HCT116 (cell line): ENCODE data around the gene PRKN. TPM values are rescaled to one million over a fixed set of nuclear protein-coding genes. Genes with fewer than 3 reads are reported as not detected.

Source experiments
- ATAC-seq: fragments of 200-7000 bp; cut with Tn5 transposase; 2 replicates; pipeline ENCODE4 v1.9.1; 2020; ENCODE audit warnings: mild to moderate bottlenecking, moderate library complexity
- BruUV-seq: library from RNA; stranded (reverse); fragments of 400-500 nt; replicated peaks from 2 replicates; lab custom pipeline; 2021; lab: Mats Ljungman, UMichigan
- CTCF ChIA-PET: fragments of 300-600 bp; sonication (Branson Sonifier 250); formaldehyde crosslinking; loops from one replicate; lab custom pipeline; 2021; ENCODE audit warnings: antibody characterized with exemption; lab: Charles Lee
- POLR2A ChIA-PET: fragments of 300-600, 350-600 bp; sonication (Branson Sonifier 250); formaldehyde crosslinking; loops from one replicate; lab custom pipeline; 2021; ENCODE audit warnings: antibody characterized with exemption; lab: Charles Lee
- RAD21 ChIA-PET, 2 experiments: fragments of 300-600 bp; sonication (Branson Sonifier 250); formaldehyde crosslinking; loops; one replicate each; lab custom pipeline; 2023; ENCODE audit warnings: low total read pairs in 2 of 2; ENCODE audit not compliant: uncharacterized antibody in 2 of 2, unreplicated experiment in 2 of 2, low non-redundant PET in 1 of 2; lab: Charles Lee
- DNase-seq: peaks from one replicate; pipeline ENCODE4 v3.0.0-alpha.2; 2010; ENCODE audit warnings: low read depth, low spot score
- H2AFZ ChIP-seq: fragments of 200-600 bp; shearing (Covaris generic), sonication (generic); 2 replicates; pipeline ENCODE4 v1.6.1; 2017; ENCODE audit warnings: low read depth, mixed run types, mixed read lengths, antibody characterized with exemption, low read length; ENCODE audit not compliant: poor library complexity, severe bottlenecking
- H3K27ac ChIP-seq: 2 replicates; pipeline ENCODE4 v1.5.1; 2012; ENCODE audit warnings: low read depth, low read length
- H3K27me3 ChIP-seq: fragments of 200-600 bp; sonication (generic); 2 replicates; pipeline ENCODE4 v1.6.1; 2016; ENCODE audit warnings: mixed run types, low read length, mixed read lengths; ENCODE audit not compliant: insufficient read depth
- H3K36me3 ChIP-seq, 2 experiments: fragments of 200-500 bp in 1 of 2; fragments of 200-600 bp in 1 of 2; sonication (Bioruptor generic) in 1 of 2; sonication (generic) in 1 of 2; 2 replicates each; pipeline versions ENCODE4 v1.5.1 to v1.6.1; 2014 to 2016; ENCODE audit warnings: low read length in 2 of 2, inconsistent platforms in 1 of 2, mixed read lengths in 1 of 2, mixed run types in 1 of 2; ENCODE audit not compliant: insufficient read depth in 2 of 2, control insufficient read depth in 1 of 2
- H3K4me1 ChIP-seq, 2 experiments: fragments of 200-600 bp in 1 of 2; sonication (generic) in 1 of 2; 2 replicates each; pipeline versions ENCODE4 v1.5.1 to v1.6.1; 2012 to 2017; ENCODE audit warnings: low read length in 2 of 2, inconsistent platforms in 1 of 2, mild to moderate bottlenecking in 1 of 2, mixed read lengths in 1 of 2, mixed run types in 1 of 2, moderate library complexity in 1 of 2; ENCODE audit not compliant: insufficient read depth in 2 of 2, control insufficient read depth in 1 of 2
- H3K4me2 ChIP-seq: fragments of 200-600 bp; sonication (generic); 2 replicates; pipeline ENCODE4 v1.6.1; 2017; ENCODE audit warnings: mixed run types, low read length, mixed read lengths
- H3K4me3 ChIP-seq, 2 experiments: fragments of 200-600 bp in 1 of 2; sonication (generic) in 1 of 2; replicated peaks in 1 of 2; 2 replicates each; pipeline ENCODE4 v1.5.1; 2011 to 2016; ENCODE audit warnings: low read length in 2 of 2, control low read depth in 1 of 2, low read depth in 1 of 2, mild to moderate bottlenecking in 1 of 2, mixed read lengths in 1 of 2, mixed run types in 1 of 2
- H3K79me2 ChIP-seq: fragments of 200-600 bp; sonication (generic); 2 replicates; pipeline ENCODE4 v1.6.1; 2017; ENCODE audit warnings: mild to moderate bottlenecking, mixed run types, low read length, moderate library complexity, mixed read lengths; ENCODE audit not compliant: insufficient read depth
- H3K9ac ChIP-seq: fragments of 200-600 bp; sonication (generic); 2 replicates; pipeline ENCODE4 v1.6.1; 2016; ENCODE audit warnings: low read length, mixed read lengths
- H3K9me2 ChIP-seq: fragments of 200-600 bp; sonication (generic), shearing (Covaris generic); 2 replicates; pipeline ENCODE4 v1.6.1; 2017; ENCODE audit warnings: mixed run types, mild to moderate bottlenecking, moderate library complexity; ENCODE audit not compliant: insufficient read depth
- H3K9me3 ChIP-seq, 2 experiments: fragments of 200-500 bp in 1 of 2; fragments of 200-600 bp in 1 of 2; sonication (Bioruptor generic) in 1 of 2; sonication (generic) in 1 of 2; 2 replicates each; pipeline ENCODE4 v1.6.1; 2014 to 2017; ENCODE audit warnings: low read length in 2 of 2, mixed read lengths in 2 of 2, inconsistent platforms in 1 of 2, low read depth in 1 of 2, mild to moderate bottlenecking in 1 of 2, mixed run types in 1 of 2, moderate library complexity in 1 of 2; ENCODE audit not compliant: control insufficient read depth in 1 of 2, insufficient read depth in 1 of 2
- H4K20me1 ChIP-seq: fragments of 200-600 bp; sonication (generic), shearing (Covaris generic); 2 replicates; pipeline ENCODE4 v1.6.1; 2017; ENCODE audit warnings: mixed run types, mild to moderate bottlenecking, moderate library complexity; ENCODE audit not compliant: insufficient read depth
- CBX3 ChIP-seq: IDR thresholded peaks from 2 replicates; pipeline ENCODE4 v1.6.1; 2012; ENCODE audit warnings: low read depth
- CEBPB ChIP-seq: IDR thresholded peaks from 2 replicates; pipeline ENCODE4 v1.6.1; 2012; ENCODE audit warnings: low read depth
- EZH2 ChIP-seq: fragments of 200-600 bp; sonication (generic); IDR thresholded peaks from 2 replicates; pipeline ENCODE4 v1.6.1; 2017; ENCODE audit warnings: antibody characterized with exemption, mixed run types
- EZH2phosphoT487 ChIP-seq: fragments of 200-600 bp; IDR thresholded peaks from 2 replicates; pipeline ENCODE4 v1.6.1; 2018; ENCODE audit warnings: antibody characterized with exemption, borderline replicate concordance
- JUND ChIP-seq: IDR thresholded peaks from 2 replicates; pipeline ENCODE4 v1.6.1; 2012
- POLR2AphosphoS5 ChIP-seq: IDR thresholded peaks from 2 replicates; pipeline ENCODE4 v1.6.1; 2011; ENCODE audit warnings: mild to moderate bottlenecking, low read depth, low read length, moderate library complexity
- RAD21 ChIP-seq: IDR thresholded peaks from 2 replicates; pipeline ENCODE4 v1.6.1; 2012; ENCODE audit warnings: low read depth, mild to moderate bottlenecking
- SP1 ChIP-seq: IDR thresholded peaks from 2 replicates; pipeline ENCODE4 v1.6.1; 2012; ENCODE audit warnings: low read depth
- SRF ChIP-seq: IDR thresholded peaks from 2 replicates; pipeline ENCODE4 v1.6.1; 2012; ENCODE audit warnings: low read depth
- TCF7L2 ChIP-seq: IDR thresholded peaks from 2 replicates; pipeline ENCODE4 v1.7.0; 2011; ENCODE audit warnings: borderline replicate concordance, inconsistent platforms; ENCODE audit not compliant: insufficient read depth, insufficient read length; ENCODE audit errors: extremely low read depth
- YY1 ChIP-seq: IDR thresholded peaks from 2 replicates; pipeline ENCODE4 v1.6.1; 2011; ENCODE audit warnings: low read length, low read depth, moderate library complexity, mild to moderate bottlenecking; ENCODE audit not compliant: insufficient replicate concordance; ENCODE audit errors: extremely low read depth
- ZFX ChIP-seq: fragments of 450-650 bp; IDR thresholded peaks from 2 replicates; pipeline ENCODE4 v1.6.1; 2017
- ZNF274 ChIP-seq: fragments of 200-500 bp; sonication (Bioruptor generic); IDR thresholded peaks from 2 replicates; pipeline ENCODE4 v1.6.1; 2014; ENCODE audit warnings: mild to moderate bottlenecking, low read depth, low read length, inconsistent platforms
- intact Hi-C: fragments of 100-400 bp; cut with micrococcal nuclease; formaldehyde crosslinking; loops from 2 replicates; pipeline ENCODE4 v1.10.0; 2022
- total RNA-seq: library from RNA; stranded (reverse); gene quantifications from one replicate; pipeline ENCODE4 v1.2.1, GENCODE V29; 2021; ENCODE audit not compliant: unreplicated experiment
- TF ChIP-seq, protein P1 (sequence below): IDR thresholded peaks from 2 replicates; pipeline ENCODE4 v1.6.1; 2012
- TF ChIP-seq, protein P2 (sequence below): IDR thresholded peaks from 2 replicates; pipeline ENCODE4 v1.6.1; 2011; ENCODE audit warnings: mild to moderate bottlenecking, low read length, moderate library complexity; ENCODE audit not compliant: insufficient replicate concordance; ENCODE audit errors: extremely low read depth
- TF ChIP-seq, protein P3 (sequence below): IDR thresholded peaks from 2 replicates; pipeline ENCODE4 v1.6.1; 2012

Gene PRKN
- total RNA-seq, 1 experiment from 2014 or later = 2.6 TPM

DNA sequence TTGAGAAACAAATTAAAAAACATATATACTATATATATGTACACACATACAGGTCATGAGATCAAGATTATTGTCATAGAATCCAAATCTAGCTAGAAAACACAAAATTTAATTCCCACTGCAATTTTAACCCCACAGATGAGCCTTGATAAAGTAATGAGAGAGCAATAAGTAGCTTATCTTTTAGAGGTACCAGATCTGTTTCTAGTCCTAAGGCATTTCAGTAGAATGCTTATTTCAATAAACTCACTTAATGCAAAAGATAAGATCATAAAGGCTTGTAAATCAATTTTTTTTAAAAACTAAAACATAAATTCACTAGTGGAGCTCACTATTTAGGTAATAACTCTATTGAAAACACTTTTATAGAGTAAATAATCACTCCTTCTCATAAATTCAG is 47.2 kb downstream of the PRKN start:
- Histone ChIP-seq H4K20me1 (no peaks in the 10 kb centered on the region; the same call in 1 of the 2 replicates), H3K9me2 (no peaks in the 10 kb centered on the region), H3K4me3 (no peak overlapping the region), H3K79me2 (no peaks in the 10 kb centered on the region), H3K9me3 (no peaks in the 10 kb centered on the region), H3K36me3 (no peaks in the 10 kb centered on the region), H3K27me3 (no peaks in the 10 kb centered on the region), H3K9ac (no peak overlapping the region), H2AFZ (no peak overlapping the region), H3K27ac (no peak overlapping the region), H3K4me1 (no peaks in the 10 kb centered on the region), H3K4me2 (no peak overlapping the region)
- DNase-seq = no peak
- ChIA-PET RAD21 (no interaction called here), POLR2A (no interaction called here), CTCF (no interaction called here)
- ATAC-seq = no peak
- no peak for TF ChIP-seq SP1
- no peak for TF ChIP-seq RAD21
- TF ChIP-seq, protein P1, sequence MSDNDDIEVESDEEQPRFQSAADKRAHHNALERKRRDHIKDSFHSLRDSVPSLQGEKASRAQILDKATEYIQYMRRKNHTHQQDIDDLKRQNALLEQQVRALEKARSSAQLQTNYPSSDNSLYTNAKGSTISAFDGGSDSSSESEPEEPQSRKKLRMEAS = no peak
- TF ChIP-seq TCF7L2 = no peak
- TF ChIP-seq YY1 = no peak
- TF ChIP-seq SRF = no peak
- no peak for TF ChIP-seq EZH2
- TF ChIP-seq ZFX = no peak
- TF ChIP-seq ZNF274 = no peak
- TF ChIP-seq JUND = no peak
- TF ChIP-seq POLR2AphosphoS5 = no peak
- TF ChIP-seq CBX3 = no peak
- TF ChIP-seq CEBPB = no peak
- no peak for TF ChIP-seq EZH2phosphoT487
- TF ChIP-seq, protein P2, sequence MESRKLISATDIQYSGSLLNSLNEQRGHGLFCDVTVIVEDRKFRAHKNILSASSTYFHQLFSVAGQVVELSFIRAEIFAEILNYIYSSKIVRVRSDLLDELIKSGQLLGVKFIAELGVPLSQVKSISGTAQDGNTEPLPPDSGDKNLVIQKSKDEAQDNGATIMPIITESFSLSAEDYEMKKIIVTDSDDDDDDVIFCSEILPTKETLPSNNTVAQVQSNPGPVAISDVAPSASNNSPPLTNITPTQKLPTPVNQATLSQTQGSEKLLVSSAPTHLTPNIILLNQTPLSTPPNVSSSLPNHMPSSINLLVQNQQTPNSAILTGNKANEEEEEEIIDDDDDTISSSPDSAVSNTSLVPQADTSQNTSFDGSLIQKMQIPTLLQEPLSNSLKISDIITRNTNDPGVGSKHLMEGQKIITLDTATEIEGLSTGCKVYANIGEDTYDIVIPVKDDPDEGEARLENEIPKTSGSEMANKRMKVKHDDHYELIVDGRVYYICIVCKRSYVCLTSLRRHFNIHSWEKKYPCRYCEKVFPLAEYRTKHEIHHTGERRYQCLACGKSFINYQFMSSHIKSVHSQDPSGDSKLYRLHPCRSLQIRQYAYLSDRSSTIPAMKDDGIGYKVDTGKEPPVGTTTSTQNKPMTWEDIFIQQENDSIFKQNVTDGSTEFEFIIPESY = no peak
- TF ChIP-seq, protein P3, sequence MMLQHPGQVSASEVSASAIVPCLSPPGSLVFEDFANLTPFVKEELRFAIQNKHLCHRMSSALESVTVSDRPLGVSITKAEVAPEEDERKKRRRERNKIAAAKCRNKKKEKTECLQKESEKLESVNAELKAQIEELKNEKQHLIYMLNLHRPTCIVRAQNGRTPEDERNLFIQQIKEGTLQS = no peak
- intact Hi-C loops = no loop called here
- BruUV-seq = no TSS peak
